ENCODE results near the gene ALS2CL.

GRCh38 chr3:46666453-46666845, 27.0 kb downstream of the ALS2CL start:
- TF ChIP-seq CTCF (IDR thresholded peaks at IDR 0.05) (no peak), POLR2A (IDR thresholded peaks at IDR 0.05) (no peak)

All from thyroid gland (tissue), 4 donors.